IMR-90 (cell line): ENCODE measurements around the gene ZNF778. TPM values are rescaled to one million over a fixed set of nuclear protein-coding genes. Genes with fewer than 3 reads are reported as not detected.

Source experiments
- ATAC-seq: fragments of 200-7000 bp; cut with Tn5 transposase; 2 replicates; pipeline ENCODE4 v1.9.1; 2020; ENCODE audit warnings: low read depth, mild to moderate bottlenecking, moderate library complexity
- BruUV-seq: library from RNA; stranded (reverse); fragments of 400-500 nt; replicated peaks from 2 replicates; lab custom pipeline; 2021; lab: Mats Ljungman, UMichigan
- CTCF ChIA-PET: fragments of 300-600 bp; formaldehyde crosslinking; extraction: SDS; loops from one replicate; lab custom pipeline; 2021; ENCODE audit warnings: antibody characterized with exemption; lab: Yijun Ruan, JAX
- POLR2A ChIA-PET: fragments of 300-600 bp; sonication (Branson Sonifier 250); formaldehyde crosslinking; loops from one replicate; lab custom pipeline; 2022; ENCODE audit warnings: antibody characterized with exemption; ENCODE audit not compliant: unreplicated experiment; lab: Charles Lee
- DNase-seq: peaks from one replicate; pipeline ENCODE4 v3.0.0; 2013
- H2AFZ ChIP-seq: replicated peaks from 2 replicates; pipeline ENCODE3; 2013; ENCODE audit warnings: low read length, mild to moderate bottlenecking; ENCODE audit not compliant: poor library complexity
- H2AK5ac ChIP-seq: 2 replicates; pipeline ENCODE4 v1.6.1; 2013; ENCODE audit warnings: low read depth, low read length, inconsistent platforms
- H2AK9ac ChIP-seq: replicated peaks from 2 replicates; pipeline ENCODE3; 2013; ENCODE audit warnings: mild to moderate bottlenecking, low read depth, low read length, moderate library complexity; ENCODE audit not compliant: poor library complexity
- H2BK120ac ChIP-seq: 2 replicates; pipeline ENCODE4 v1.6.1; 2013; ENCODE audit warnings: low read depth, low read length, inconsistent platforms
- H2BK15ac ChIP-seq: 3 replicates; pipeline ENCODE4 v1.6.1; 2013; ENCODE audit warnings: low read depth, low read length, inconsistent platforms
- H2BK20ac ChIP-seq: 2 replicates; pipeline ENCODE4 v1.6.1; 2013; ENCODE audit warnings: low read depth, mild to moderate bottlenecking, inconsistent platforms, low read length, moderate library complexity
- H2BK5ac ChIP-seq: 2 replicates; pipeline ENCODE4 v1.6.1; 2013; ENCODE audit warnings: mild to moderate bottlenecking, low read depth, low read length, inconsistent platforms; ENCODE audit not compliant: poor library complexity, severe bottlenecking
- H3K14ac ChIP-seq: replicated peaks from 2 replicates; pipeline ENCODE4 v1.6.1; 2013; ENCODE audit warnings: low read depth, low read length, inconsistent platforms
- H3K18ac ChIP-seq: 2 replicates; pipeline ENCODE4 v1.6.1; 2013; ENCODE audit warnings: low read depth, low read length, control low read depth
- H3K23ac ChIP-seq: 2 replicates; pipeline ENCODE4 v1.6.1; 2013; ENCODE audit warnings: low read depth, low read length, inconsistent platforms
- H3K27ac ChIP-seq: 2 replicates; pipeline ENCODE4 v1.5.1; 2013; ENCODE audit warnings: mild to moderate bottlenecking, control low read depth, low read length; ENCODE audit not compliant: insufficient read depth
- H3K27me3 ChIP-seq: 2 replicates; pipeline ENCODE4 v1.6.1; 2013; ENCODE audit warnings: low read length; ENCODE audit not compliant: control insufficient read depth, insufficient read depth
- H3K36me3 ChIP-seq: 2 replicates; pipeline ENCODE4 v1.6.1; 2013; ENCODE audit warnings: low read length, mixed read lengths; ENCODE audit not compliant: control insufficient read depth, insufficient read depth
- H3K4ac ChIP-seq: 2 replicates; pipeline ENCODE4 v1.6.1; 2013; ENCODE audit warnings: low read depth, low read length, inconsistent platforms
- H3K4me1 ChIP-seq: 2 replicates; pipeline ENCODE4 v1.6.1; 2013; ENCODE audit warnings: low read length, mixed read lengths; ENCODE audit not compliant: control insufficient read depth, insufficient read depth
- H3K4me2 ChIP-seq: 2 replicates; pipeline ENCODE4 v1.6.1; 2013; ENCODE audit warnings: low read depth, mild to moderate bottlenecking, control low read depth, low read length, moderate library complexity
- H3K4me3 ChIP-seq: 2 replicates; pipeline ENCODE4 v1.5.1; 2013; ENCODE audit warnings: low read depth, mild to moderate bottlenecking, control low read depth, low read length, moderate library complexity; ENCODE audit not compliant: insufficient read depth
- H3K56ac ChIP-seq: 2 replicates; pipeline ENCODE4 v1.6.1; 2013; ENCODE audit warnings: low read length, inconsistent platforms; ENCODE audit not compliant: insufficient read depth; ENCODE audit errors: extremely low read depth
- H3K79me1 ChIP-seq, 2 experiments: 2 replicates each; pipeline ENCODE4 v1.6.1; 2013; ENCODE audit warnings: low read length in 2 of 2, inconsistent platforms in 1 of 2, low read depth in 1 of 2
- H3K9ac ChIP-seq: 2 replicates; pipeline ENCODE4 v1.6.1; 2013; ENCODE audit warnings: low read depth, low read length, control low read depth
- H3K9me1 ChIP-seq: 2 replicates; pipeline ENCODE4 v1.6.1; 2013; ENCODE audit warnings: low read length, inconsistent platforms; ENCODE audit not compliant: insufficient read depth
- H3K9me3 ChIP-seq: 2 replicates; pipeline ENCODE4 v1.6.1; 2013; ENCODE audit warnings: low read length; ENCODE audit not compliant: control insufficient read depth, insufficient read depth
- H4K20me1 ChIP-seq: 2 replicates; pipeline ENCODE4 v1.6.1; 2013; ENCODE audit warnings: low read length, inconsistent platforms; ENCODE audit not compliant: insufficient read depth
- H4K5ac ChIP-seq: 2 replicates; pipeline ENCODE4 v1.6.1; 2013; ENCODE audit warnings: mild to moderate bottlenecking, low read depth, low read length, control low read depth
- H4K8ac ChIP-seq, 2 experiments: 2 replicates each; pipeline ENCODE4 v1.6.1; 2013; ENCODE audit warnings: low read depth in 2 of 2, low read length in 2 of 2, control low read depth in 1 of 2, inconsistent platforms in 1 of 2
- H4K91ac ChIP-seq: 2 replicates; pipeline ENCODE4 v1.6.1; 2013; ENCODE audit warnings: low read depth, low read length, inconsistent platforms; ENCODE audit not compliant: insufficient read depth
- FOS ChIP-seq: fragments of 150-350 bp; IDR thresholded peaks from 2 replicates; pipeline ENCODE4 v1.6.1; 2016; ENCODE audit warnings: low read depth, low read length
- WGBS, 2 experiments: methylation state at CpG; one replicate each; pipeline versions ENCODE4 v1.1.5 to v1.1.7; 2013; ENCODE audit warnings: missing lambda C conversion rate in 2 of 2; ENCODE audit not compliant: insufficient read length in 1 of 2; ENCODE audit errors: extremely low coverage in 2 of 2; 5-methylcytosine and 5-hydroxymethylcytosine counted together
- dilution Hi-C: fragments of 300-500 bp; cut with HindIII; formaldehyde crosslinking; loops from one replicate; pipeline ENCODE4 v1.14.3; 2018; ENCODE audit warnings: low sequenced_read_pairs; ENCODE audit not compliant: unreplicated experiment
- in situ Hi-C: fragments of 300-500 bp; cut with MboI; formaldehyde crosslinking; loops from 3 replicates; pipeline ENCODE4 v1.14.3; 2019; ENCODE audit warnings: low sequenced_read_pairs, inconsistent platforms, mixed read lengths
- intact Hi-C: fragments of 100-400 bp; cut with micrococcal nuclease; formaldehyde crosslinking; loops from 2 replicates; pipeline ENCODE4 v1.10.0; 2022
- polyA plus RNA-seq, 3 experiments: library from polyadenylated mRNA; depleted of rRNA; stranded (reverse); fragments of >200 nt; gene quantifications; 2 replicates each; pipeline ENCODE4 v1.2.3, GENCODE V29; 2012; ENCODE audit warnings: low replicate concordance in 1 of 3
- total RNA-seq: library from RNA; depleted of rRNA; stranded (reverse); fragments of >200 nt; gene quantifications from 2 replicates; pipeline ENCODE4 v1.2.3, GENCODE V29; 2012

The ZNF778 gene
- total and polyA plus RNA-seq, 2 of the 4 experiments (the other 2 are of a cell fraction) = 5.6 to 9.9 TPM

- no peak overlapping the region for H3K14ac ChIP-seq
- dilution Hi-C loops (no loop called here), intact Hi-C loops (no loop called here), in situ Hi-C loops (no loop called here)
- ATAC-seq (no peak), DNase-seq (no peak)
- no peak overlapping the region for H4K5ac ChIP-seq
- peak overlapping the region; percentile 46 for H2AFZ ChIP-seq
- H3K9me1 ChIP-seq = no peaks in the 10 kb centered on the region
- H3K9ac ChIP-seq = no peak overlapping the region
- 99% methylated on average over 13 of the region's 17 CpGs; no CpG with 5 or more reads in 1 of the 2 experiments for WGBS, 2 experiments
- H2AK9ac ChIP-seq = no peak overlapping the region
- no peak overlapping the region for H3K4ac ChIP-seq
- no peak for TF ChIP-seq FOS
- H2BK15ac ChIP-seq = no peak overlapping the region
- no peak overlapping the region for H3K4me3 ChIP-seq
- no peaks in the 10 kb centered on the region for H3K27me3 ChIP-seq
- ChIA-PET POLR2A (no interaction called here), CTCF (no interaction called here)
- H3K23ac ChIP-seq = no peak overlapping the region
- H3K79me1 ChIP-seq = peaks cover 44 to 68% of the 10 kb centered on the region in 2 experiments
- H4K8ac ChIP-seq = no peak overlapping the region
- no TSS peak for BruUV-seq
- no peak overlapping the region for H3K18ac ChIP-seq
- no peaks in the 10 kb centered on the region for H3K9me3 ChIP-seq
- no peaks in the 10 kb centered on the region for H3K4me1 ChIP-seq
- no peak overlapping the region for H2BK5ac ChIP-seq
- no peak overlapping the region for H3K27ac ChIP-seq
- H2BK120ac ChIP-seq = no peak overlapping the region
- peaks cover 26% of the 10 kb centered on the region for H4K20me1 ChIP-seq
- no peak overlapping the region for H3K56ac ChIP-seq
- H4K91ac ChIP-seq = no peak overlapping the region
- no peak overlapping the region for H2BK20ac ChIP-seq
- peaks cover 70% of the 10 kb centered on the region for H3K36me3 ChIP-seq
- H2AK5ac ChIP-seq = no peak overlapping the region
- H3K4me2 ChIP-seq = no peak overlapping the region
These were observed 67.9 kb downstream of the ZNF778 start for GRCh38 chr16:89285381-89285780.
